Caco-2 (cell line): ENCODE data around the gene URAD. TPM values are rescaled to one million over a fixed set of nuclear protein-coding genes. Genes with fewer than 3 reads are reported as not detected.
"Not testable (repeated sequence)": the region's sequence is repeated elsewhere in the genome, so short reads cannot be mapped to it uniquely, and the experiment has no call there.

Source experiments
- BruUV-seq: library from RNA; stranded (reverse); fragments of 400-500 nt; replicated peaks from 2 replicates; lab custom pipeline; 2021; lab: Mats Ljungman, UMichigan
- CTCF ChIA-PET: fragments of 300-600 bp; sonication (Branson Sonifier 250); formaldehyde crosslinking; loops from one replicate; lab custom pipeline; 2022; ENCODE audit warnings: antibody characterized with exemption; lab: Charles Lee
- POLR2A ChIA-PET: fragments of 300-600 bp; sonication (Branson Sonifier 250); formaldehyde crosslinking; loops from one replicate; lab custom pipeline; 2022; ENCODE audit warnings: antibody characterized with exemption; lab: Charles Lee
- DNase-seq, 2 experiments: peaks; one replicate each; pipeline versions ENCODE4 v3.0.0 to v3.0.0-alpha.2; 2020 to 2022
- H3K27me3 ChIP-seq: replicated peaks from 2 replicates; pipeline ENCODE4 v1.6.0; 2011; ENCODE audit warnings: low read length; ENCODE audit not compliant: control insufficient read depth, insufficient read depth
- H3K36me3 ChIP-seq: 2 replicates; pipeline ENCODE4 v1.5.1; 2011; ENCODE audit warnings: low read length; ENCODE audit not compliant: control insufficient read depth, insufficient read depth
- H3K4me1 ChIP-seq: fragments of 250-450 bp; sonication (Bioruptor Pico); 2 replicates; pipeline ENCODE4 v1.5.1; 2020; ENCODE audit warnings: mild to moderate bottlenecking
- H3K4me3 ChIP-seq: 2 replicates; pipeline ENCODE4 v1.5.1; 2011; ENCODE audit warnings: low read depth, mild to moderate bottlenecking, control low read depth, low read length
- H3K9me3 ChIP-seq: fragments of 250-450 bp; sonication (Bioruptor Pico); 2 replicates; pipeline ENCODE4 v1.5.1; 2020; ENCODE audit warnings: mild to moderate bottlenecking, moderate library complexity
- H3K27ac Mint-ChIP-seq: one replicate; pipeline ENCODE4 v1.8.0; 2022; ENCODE audit warnings: mixed read lengths; ENCODE audit not compliant: unreplicated experiment
- H3K27me3 Mint-ChIP-seq: one replicate; pipeline ENCODE4 v1.8.0; 2022; ENCODE audit warnings: mixed read lengths; ENCODE audit not compliant: insufficient read depth, unreplicated experiment
- H3K36me3 Mint-ChIP-seq: one replicate; pipeline ENCODE4 v1.8.0; 2022; ENCODE audit warnings: mild to moderate bottlenecking, mixed read lengths; ENCODE audit not compliant: insufficient read depth, unreplicated experiment
- H3K4me1 Mint-ChIP-seq: one replicate; pipeline ENCODE4 v1.8.0; 2022; ENCODE audit warnings: low read depth, mixed read lengths; ENCODE audit not compliant: unreplicated experiment
- H3K4me3 Mint-ChIP-seq: one replicate; pipeline ENCODE4 v1.8.0; 2022; ENCODE audit warnings: mild to moderate bottlenecking, moderate library complexity, mixed read lengths; ENCODE audit not compliant: unreplicated experiment
- H3K9me3 Mint-ChIP-seq: one replicate; pipeline ENCODE4 v1.8.0; 2022; ENCODE audit warnings: mixed read lengths; ENCODE audit not compliant: unreplicated experiment
- intact Hi-C: fragments of 100-400 bp; cut with micrococcal nuclease; formaldehyde crosslinking; loops from one replicate; pipeline ENCODE4 v1.10.0; 2022; ENCODE audit not compliant: unreplicated experiment
- total RNA-seq: library from RNA; stranded (reverse); gene quantifications from 2 replicates; pipeline ENCODE4 v1.2.3, GENCODE V29; 2022
- TF ChIP-seq, protein P1 (sequence below), 2 experiments: fragments of 200-600 bp in 1 of 2; IDR thresholded peaks; 1 replicate in 1 of 2; 2 replicates in 1 of 2; pipeline versions ENCODE4 v1.5.1 to v1.8.0; 2011 to 2022; ENCODE audit warnings: antibody characterized with exemption in 1 of 2, control low read depth in 1 of 2, inconsistent platforms in 1 of 2, low read depth in 1 of 2, low read length in 1 of 2, mild to moderate bottlenecking in 1 of 2, moderate library complexity in 1 of 2; ENCODE audit not compliant: insufficient read depth in 1 of 2, severe bottlenecking in 1 of 2, unreplicated experiment in 1 of 2

The URAD gene
- total RNA-seq, 1 experiment from 2014 or later = 5.2 TPM

DNA sequence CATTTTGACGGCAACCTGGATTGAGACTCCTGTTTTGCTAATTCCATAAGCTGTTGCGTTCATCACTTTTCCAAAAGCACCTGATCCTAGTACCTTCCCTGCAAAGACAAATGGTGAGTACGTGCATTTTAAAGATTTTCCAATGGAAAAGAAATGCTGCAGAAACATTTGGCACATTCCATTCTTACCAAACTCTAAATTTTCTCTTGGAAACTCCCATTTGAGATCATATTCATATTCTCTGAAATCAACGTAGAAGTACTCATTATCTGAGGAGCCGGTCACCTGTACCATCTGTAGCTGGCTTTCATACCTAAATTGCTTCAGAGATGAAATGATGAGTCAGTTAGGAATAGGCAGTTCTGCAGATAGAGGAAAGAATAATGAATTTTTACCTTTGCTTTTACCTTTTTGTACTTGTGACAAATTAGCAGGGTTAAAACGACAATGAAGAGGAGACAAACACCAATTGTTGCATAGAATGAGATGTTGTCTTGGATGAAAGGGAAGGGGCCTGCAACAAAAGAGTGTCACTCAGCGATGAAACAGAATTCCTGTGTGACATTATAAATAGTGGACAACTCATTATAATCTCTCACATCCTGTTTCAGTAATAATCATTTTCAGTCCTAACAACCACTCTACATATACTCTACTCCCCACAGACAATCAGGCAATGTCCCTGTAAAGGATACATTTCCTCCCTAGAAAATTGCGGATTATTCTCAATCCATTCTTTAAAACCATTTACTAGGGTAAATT, 45.6 kb upstream of the URAD start:
- no peaks in the 10 kb centered on the region for H3K36me3 Mint-ChIP-seq
- no peaks in the 10 kb centered on the region for H3K36me3 ChIP-seq
- H3K4me3 ChIP-seq = no peak overlapping the region
- peaks cover 17% of the 10 kb centered on the region for H3K4me1 Mint-ChIP-seq
- H3K9me3 ChIP-seq = no peaks in the 10 kb centered on the region
- ChIA-PET CTCF (no interaction called here), POLR2A (no interaction called here)
- TF ChIP-seq, protein P1, sequence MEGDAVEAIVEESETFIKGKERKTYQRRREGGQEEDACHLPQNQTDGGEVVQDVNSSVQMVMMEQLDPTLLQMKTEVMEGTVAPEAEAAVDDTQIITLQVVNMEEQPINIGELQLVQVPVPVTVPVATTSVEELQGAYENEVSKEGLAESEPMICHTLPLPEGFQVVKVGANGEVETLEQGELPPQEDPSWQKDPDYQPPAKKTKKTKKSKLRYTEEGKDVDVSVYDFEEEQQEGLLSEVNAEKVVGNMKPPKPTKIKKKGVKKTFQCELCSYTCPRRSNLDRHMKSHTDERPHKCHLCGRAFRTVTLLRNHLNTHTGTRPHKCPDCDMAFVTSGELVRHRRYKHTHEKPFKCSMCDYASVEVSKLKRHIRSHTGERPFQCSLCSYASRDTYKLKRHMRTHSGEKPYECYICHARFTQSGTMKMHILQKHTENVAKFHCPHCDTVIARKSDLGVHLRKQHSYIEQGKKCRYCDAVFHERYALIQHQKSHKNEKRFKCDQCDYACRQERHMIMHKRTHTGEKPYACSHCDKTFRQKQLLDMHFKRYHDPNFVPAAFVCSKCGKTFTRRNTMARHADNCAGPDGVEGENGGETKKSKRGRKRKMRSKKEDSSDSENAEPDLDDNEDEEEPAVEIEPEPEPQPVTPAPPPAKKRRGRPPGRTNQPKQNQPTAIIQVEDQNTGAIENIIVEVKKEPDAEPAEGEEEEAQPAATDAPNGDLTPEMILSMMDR (IDR thresholded peaks at IDR 0.05; ENCODE audit: insufficient read depth in 1 of 2, low read depth in 1 of 2, low read length in 1 of 2, severe bottlenecking in 1 of 2, unreplicated experiment in 1 of 2) = no peak
- peaks cover 20% of the 10 kb centered on the region for H3K9me3 Mint-ChIP-seq
- no peak overlapping the region for H3K4me3 Mint-ChIP-seq
- H3K27me3 ChIP-seq = no peaks in the 10 kb centered on the region
- DNase-seq = no peak
- no peak overlapping the region for H3K27ac Mint-ChIP-seq
- intact Hi-C loops = no loop called here
- no TSS peak for BruUV-seq
- H3K4me1 ChIP-seq = 0 out of 2 replicates have a peak, but pooled peaks cover 8% of the 10 kb centered on the region
- H3K27me3 Mint-ChIP-seq = no peaks in the 10 kb centered on the region

DNA sequence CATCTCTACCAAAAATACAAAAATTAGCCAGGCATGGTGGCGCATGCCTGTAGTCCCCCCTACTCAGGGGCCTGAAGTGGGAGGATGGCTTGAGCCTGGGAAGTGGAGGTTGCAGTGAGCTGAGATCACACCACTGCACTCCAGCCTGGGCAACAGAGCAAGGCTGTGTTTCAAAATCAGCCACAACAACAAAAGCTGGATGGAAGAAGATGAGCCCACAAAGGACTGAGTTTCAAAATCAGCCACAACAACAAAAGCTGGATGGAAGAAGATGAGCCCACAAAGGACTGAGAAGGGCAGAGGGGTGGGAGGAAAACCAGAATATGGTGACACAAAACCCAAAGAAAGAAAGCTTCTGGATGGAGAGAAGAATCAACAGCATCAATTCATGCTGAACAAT, 43.9 kb upstream of the URAD start:
- not testable (repeated sequence) for H3K27me3 Mint-ChIP-seq

DNA sequence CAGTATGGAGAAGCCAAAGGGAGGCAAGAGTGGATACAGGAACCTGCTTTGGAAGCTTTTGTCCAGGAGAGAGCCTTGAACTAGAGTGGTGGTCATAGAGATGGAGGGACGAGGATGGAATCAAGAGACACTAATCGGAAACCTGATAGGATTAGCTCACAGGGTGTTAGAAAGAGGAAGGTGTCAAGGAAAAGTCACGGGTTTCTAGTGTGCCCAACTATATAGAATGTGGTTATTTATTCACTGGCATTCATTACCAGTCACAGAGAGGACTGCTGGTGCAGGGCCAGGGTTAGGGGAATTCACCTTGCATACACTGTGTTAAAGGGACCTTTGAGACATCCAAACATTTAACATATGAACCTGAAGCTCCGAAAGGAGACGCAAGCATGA, 43.4 kb upstream of the URAD start:
- intact Hi-C loops = no loop called here
- Mint-ChIP-seq H3K27me3 (no peaks in the 10 kb centered on the region), H3K9me3 (peaks cover 20% of the 10 kb centered on the region), H3K4me1 (peaks cover 17% of the 10 kb centered on the region), H3K27ac (no peak overlapping the region), H3K4me3 (no peak overlapping the region), H3K36me3 (no peaks in the 10 kb centered on the region)
- Histone ChIP-seq H3K27me3 (no peaks in the 10 kb centered on the region), H3K9me3 (no peaks in the 10 kb centered on the region), H3K4me3 (no peak overlapping the region), H3K4me1 (0 out of 2 replicates have a peak, but pooled peaks cover 8% of the 10 kb centered on the region), H3K36me3 (no peaks in the 10 kb centered on the region)
- TF ChIP-seq, protein P1 (IDR thresholded peaks at IDR 0.05; ENCODE audit: insufficient read depth in 1 of 2, low read depth in 1 of 2, low read length in 1 of 2, severe bottlenecking in 1 of 2, unreplicated experiment in 1 of 2) = no peak
- ChIA-PET CTCF (no interaction called here), POLR2A (no interaction called here)
- no TSS peak for BruUV-seq
- DNase-seq = no peak

More for the DNA sequence above, 43.9 kb upstream of the URAD start:
- H3K36me3 ChIP-seq, BruUV-seq, intact Hi-C loops, POLR2A ChIA-PET, H3K4me3 ChIP-seq, H3K27ac Mint-ChIP-seq, H3K27me3 ChIP-seq, H3K9me3 ChIP-seq, DNase-seq, H3K36me3 Mint-ChIP-seq, H3K4me1 ChIP-seq, H3K4me3 Mint-ChIP-seq: not testable (repeated sequence)
- CTCF ChIA-PET = interaction anchor here (0.6 kb wide), 1 partner anchor 59 kb away, joined by 4 read pairs; no protein-coding TSS in a partner anchor
- Mint-ChIP-seq H3K4me1 (peaks cover 17% of the 10 kb centered on the region), H3K9me3 (peaks cover 20% of the 10 kb centered on the region)
